H9 (cell line): ENCODE data around the gene CERS2. TPM values are rescaled to one million over a fixed set of nuclear protein-coding genes. Genes with fewer than 3 reads are reported as not detected.
A peak's percentile ranks its signal among the peaks of the same experiment; 100 is the strongest.

Experiments used
- DNase-seq: peaks from one replicate; pipeline ENCODE4 v3.0.0-alpha.2; 2017
- H2AFZ ChIP-seq: one replicate; pipeline ENCODE4 v1.6.1; 2013; ENCODE audit warnings: mild to moderate bottlenecking, low read length, control low read depth, moderate library complexity
- H2AK5ac ChIP-seq: 2 replicates; pipeline ENCODE4 v1.6.1; 2013; ENCODE audit warnings: low read length, control low read depth, mixed read lengths; ENCODE audit not compliant: insufficient read length
- H2BK120ac ChIP-seq: one replicate; pipeline ENCODE4 v1.6.1; 2013; ENCODE audit warnings: low read depth, mild to moderate bottlenecking, low read length, control low read depth, inconsistent platforms; ENCODE audit not compliant: poor library complexity, severe bottlenecking
- H2BK12ac ChIP-seq: 2 replicates; pipeline ENCODE4 v1.6.1; 2013; ENCODE audit warnings: low read length, control low read depth, mixed read lengths, low read depth; ENCODE audit not compliant: insufficient read length
- H2BK15ac ChIP-seq: 2 replicates; pipeline ENCODE4 v1.6.1; 2013; ENCODE audit warnings: low read depth, low read length, control low read depth
- H2BK20ac ChIP-seq: one replicate; pipeline ENCODE4 v1.6.1; 2013; ENCODE audit warnings: low read depth, mild to moderate bottlenecking, low read length, control low read depth, inconsistent platforms; ENCODE audit not compliant: poor library complexity, severe bottlenecking
- H2BK5ac ChIP-seq: 2 replicates; pipeline ENCODE4 v1.6.1; 2013; ENCODE audit warnings: low read length, control low read depth, mixed read lengths; ENCODE audit not compliant: insufficient read length
- H3K14ac ChIP-seq: 2 replicates; pipeline ENCODE4 v1.6.1; 2013; ENCODE audit warnings: low read length, control low read depth; ENCODE audit not compliant: insufficient read depth
- H3K18ac ChIP-seq: 2 replicates; pipeline ENCODE4 v1.6.1; 2013; ENCODE audit warnings: low read depth, mild to moderate bottlenecking, mixed read lengths, low read length, control low read depth; ENCODE audit not compliant: insufficient read length
- H3K23ac ChIP-seq: 2 replicates; pipeline ENCODE4 v1.6.1; 2013; ENCODE audit warnings: low read length, control low read depth, mixed read lengths, low read depth; ENCODE audit not compliant: insufficient read length
- H3K23me2 ChIP-seq: 2 replicates; pipeline ENCODE4 v1.6.1; 2013; ENCODE audit warnings: low read depth, mild to moderate bottlenecking, mixed read lengths, low read length, control low read depth; ENCODE audit not compliant: insufficient read length, poor library complexity, severe bottlenecking
- H3K27ac ChIP-seq: 2 replicates; pipeline ENCODE4 v1.5.1; 2013; ENCODE audit warnings: low read length, control low read depth, mixed read lengths, low read depth; ENCODE audit not compliant: insufficient read length
- H3K27me3 ChIP-seq: 2 replicates; pipeline ENCODE4 v1.6.1; 2013; ENCODE audit warnings: low read length, control low read depth, inconsistent platforms; ENCODE audit not compliant: insufficient read depth
- H3K4ac ChIP-seq: 2 replicates; pipeline ENCODE4 v1.6.1; 2013; ENCODE audit warnings: low read depth, mild to moderate bottlenecking, control low read depth, inconsistent platforms, low read length, moderate library complexity
- H3K4me1 ChIP-seq: 2 replicates; pipeline ENCODE4 v1.6.1; 2013; ENCODE audit warnings: low read length, control low read depth, inconsistent platforms; ENCODE audit not compliant: insufficient read depth
- H3K4me2 ChIP-seq: 2 replicates; pipeline ENCODE4 v1.6.1; 2013; ENCODE audit warnings: low read length, control low read depth, mixed read lengths; ENCODE audit not compliant: insufficient read length, insufficient read depth
- H3K56ac ChIP-seq: 2 replicates; pipeline ENCODE4 v1.6.1; 2013; ENCODE audit warnings: low read depth, mild to moderate bottlenecking, mixed read lengths, low read length, control low read depth; ENCODE audit not compliant: insufficient read length
- H3K79me1 ChIP-seq: 2 replicates; pipeline ENCODE4 v1.6.1; 2013; ENCODE audit warnings: low read depth, mild to moderate bottlenecking, moderate library complexity, low read length, control low read depth, inconsistent platforms; ENCODE audit not compliant: insufficient read depth, poor library complexity, severe bottlenecking
- H3K79me2 ChIP-seq: 2 replicates; pipeline ENCODE4 v1.6.1; 2013; ENCODE audit warnings: low read length, control low read depth, inconsistent platforms; ENCODE audit not compliant: insufficient read depth
- H3K9ac ChIP-seq: 2 replicates; pipeline ENCODE4 v1.6.1; 2013; ENCODE audit warnings: low read length, control low read depth, mixed read lengths; ENCODE audit not compliant: insufficient read length; ENCODE audit errors: extremely low read depth
- H3K9me3 ChIP-seq: one replicate; pipeline ENCODE4 v1.6.1; 2013; ENCODE audit warnings: low read depth, low read length, inconsistent platforms; ENCODE audit not compliant: control insufficient read depth
- H3T11ph ChIP-seq: one replicate; pipeline ENCODE4 v1.6.1; 2013; ENCODE audit warnings: mild to moderate bottlenecking, low read length, control low read depth, inconsistent platforms
- H4K20me1 ChIP-seq: one replicate; pipeline ENCODE4 v1.6.1; 2013; ENCODE audit not compliant: control insufficient read depth, insufficient read length, insufficient read depth
- H4K5ac ChIP-seq: 2 replicates; pipeline ENCODE4 v1.6.1; 2013; ENCODE audit warnings: low read depth, mild to moderate bottlenecking, mixed read lengths, low read length, control low read depth; ENCODE audit not compliant: insufficient read length
- H4K8ac ChIP-seq: replicated peaks from 2 replicates; pipeline ENCODE4 v1.6.1; 2013; ENCODE audit warnings: low read length, control low read depth, mixed read lengths, low read depth; ENCODE audit not compliant: insufficient read length
- H4K91ac ChIP-seq: 2 replicates; pipeline ENCODE4 v1.6.1; 2013; ENCODE audit warnings: low read depth, mild to moderate bottlenecking, moderate library complexity, mixed read lengths, low read length, control low read depth; ENCODE audit not compliant: insufficient read length
- H3K27ac Mint-ChIP-seq, 3 experiments: 2 replicates in 2 of 3; 3 replicates in 1 of 3; pipeline ENCODE4 v1.8.0; 2020 to 2021; ENCODE audit warnings: mixed read lengths in 3 of 3, mild to moderate bottlenecking in 1 of 3, moderate library complexity in 1 of 3
- H3K27me3 Mint-ChIP-seq: 2 replicates; pipeline ENCODE4 v1.8.0; 2021; ENCODE audit warnings: low read depth, mild to moderate bottlenecking, moderate library complexity, mixed read lengths
- H3K36me3 Mint-ChIP-seq, 3 experiments: 2 replicates in 2 of 3; 3 replicates in 1 of 3; pipeline ENCODE4 v1.8.0; 2020 to 2021; ENCODE audit warnings: low read depth in 3 of 3, mixed read lengths in 3 of 3; ENCODE audit not compliant: insufficient read depth in 1 of 3
- H3K4me1 Mint-ChIP-seq, 2 experiments: 2 replicates each; pipeline ENCODE4 v1.8.0; 2020; ENCODE audit warnings: mixed read lengths in 2 of 2
- H3K4me3 Mint-ChIP-seq, 2 experiments: 2 replicates in 1 of 2; 3 replicates in 1 of 2; pipeline ENCODE4 v1.8.0; 2020 to 2021; ENCODE audit warnings: mild to moderate bottlenecking in 2 of 2, mixed read lengths in 2 of 2, moderate library complexity in 1 of 2
- H3K9me3 Mint-ChIP-seq, 2 experiments: 2 replicates in 1 of 2; 3 replicates in 1 of 2; pipeline ENCODE4 v1.8.0; 2020; ENCODE audit warnings: mild to moderate bottlenecking in 2 of 2, mixed read lengths in 2 of 2, moderate library complexity in 1 of 2
- CTCF ChIP-seq: fragments of 200-600 bp; sonication (generic); conservative IDR thresholded peaks from 3 replicates; pipeline ENCODE4 v1.8.0; 2021; ENCODE audit warnings: antibody characterized with exemption, mild to moderate bottlenecking
- WGBS: extraction: QIAGEN DNeasy Blood & Tissue Kit; methylation state at CpG from one replicate; pipeline ENCODE4 v1.1.7; 2013; ENCODE audit warnings: missing lambda C conversion rate, low lambda C conversion rate, mixed read lengths; ENCODE audit not compliant: insufficient read length; ENCODE audit errors: extremely low coverage; 5-methylcytosine and 5-hydroxymethylcytosine counted together
- total RNA-seq: library from RNA; stranded (reverse); gene quantifications from 2 replicates; pipeline ENCODE4 v1.2.1, GENCODE V29; 2021

Gene CERS2
- total RNA-seq, 1 experiment from 2014 or later = 201 TPM

DNA sequence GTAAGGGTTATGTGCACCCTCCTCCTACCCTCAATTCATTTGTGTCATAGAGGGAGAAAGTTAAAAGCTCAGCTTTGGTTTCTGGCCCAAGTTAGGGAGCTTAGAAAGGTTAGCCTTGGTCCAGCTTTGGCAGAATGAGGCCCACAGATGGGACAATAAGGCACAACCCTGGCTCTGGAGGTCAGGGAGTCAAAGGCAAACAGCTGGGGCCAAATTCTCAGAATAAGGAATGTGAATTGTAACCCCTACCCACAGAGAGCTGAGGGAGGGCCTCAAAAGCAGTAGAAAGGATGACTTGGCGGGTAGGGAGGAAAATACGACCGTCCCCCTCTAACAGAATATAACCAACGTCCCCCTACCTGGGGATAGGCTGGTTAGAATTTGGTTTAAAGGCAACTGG lies 9.0 kb downstream of the CERS2 start:
- no peaks in the 10 kb centered on the region for H3K9me3 Mint-ChIP-seq
- no peak for DNase-seq
- Histone ChIP-seq H3K9me3 (no peaks in the 10 kb centered on the region), H2BK12ac (no peak overlapping the region), H3K79me1 (no peaks in the 10 kb centered on the region), H3K23ac (no peak overlapping the region), H4K8ac (no peak overlapping the region), H4K5ac (no peak overlapping the region), H2BK20ac (no peak overlapping the region), H2AFZ (no peak overlapping the region), H2BK15ac (no peak overlapping the region), H3K27ac (no peak overlapping the region), H3K9ac (no peak overlapping the region), H3K79me2 (peaks cover 4% of the 10 kb centered on the region; the same call in 1 of the 2 replicates), H2BK5ac (no peak overlapping the region), H3K14ac (no peak overlapping the region), H3K4me1 (no peaks in the 10 kb centered on the region; the same call in 1 of the 2 replicates), H3K18ac (no peak overlapping the region), H3K4ac (no peak overlapping the region), H2AK5ac (no peak overlapping the region), H4K20me1 (no peaks in the 10 kb centered on the region), H3K23me2 (no peaks in the 10 kb centered on the region), H3K56ac (no peak overlapping the region), H3K27me3 (no peaks in the 10 kb centered on the region), H4K91ac (no peak overlapping the region), H3T11ph (no peak overlapping the region), H2BK120ac (no peak overlapping the region), H3K4me2 (no peak overlapping the region)
- peaks cover 12 to 14% of the 10 kb centered on the region in 2 experiments for H3K4me1 Mint-ChIP-seq
- H3K36me3 Mint-ChIP-seq = peaks cover 60 to 83% (median 83%) of the 10 kb centered on the region in 3 experiments
- H3K27me3 Mint-ChIP-seq = no peaks in the 10 kb centered on the region; the same call in none of the 2 replicates
- no peak overlapping the region for H3K4me3 Mint-ChIP-seq
- WGBS = no CpG with 5 or more reads among the region's 4 CpGs
- peak overlapping the region in 1 of 3 experiments; percentile 58; a peak in 3 of 7 replicates for H3K27ac Mint-ChIP-seq
- TF ChIP-seq CTCF = no peak
